ENCODE results near the gene RER1.

DNA sequence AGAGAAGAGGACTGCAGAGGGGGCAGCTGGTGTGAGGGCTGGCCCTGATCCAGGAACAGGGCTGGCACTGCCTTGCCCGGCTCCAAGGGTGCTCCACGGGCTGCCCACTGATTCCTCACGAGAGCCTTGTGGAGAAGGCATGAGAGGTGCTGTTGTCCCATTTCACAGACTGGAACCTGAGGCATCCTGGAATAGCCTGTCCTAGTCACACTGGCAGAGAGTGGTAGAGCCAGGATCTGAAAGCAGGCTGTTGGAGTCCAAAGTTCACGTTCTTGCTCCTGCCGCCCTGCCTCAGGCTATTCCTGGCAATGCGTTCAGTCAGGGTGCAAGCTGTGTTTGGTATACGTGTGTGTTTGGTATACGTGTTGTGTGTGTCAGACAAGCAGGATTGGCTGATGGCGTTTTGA, 1.8 kb downstream of the RER1 start:
- no peak for TF ChIP-seq EZH2 (IDR thresholded peaks at IDR 0.05; ENCODE audit: borderline replicate concordance, low read depth, low read length, severe bottlenecking)
- TF ChIP-seq, protein P1, sequence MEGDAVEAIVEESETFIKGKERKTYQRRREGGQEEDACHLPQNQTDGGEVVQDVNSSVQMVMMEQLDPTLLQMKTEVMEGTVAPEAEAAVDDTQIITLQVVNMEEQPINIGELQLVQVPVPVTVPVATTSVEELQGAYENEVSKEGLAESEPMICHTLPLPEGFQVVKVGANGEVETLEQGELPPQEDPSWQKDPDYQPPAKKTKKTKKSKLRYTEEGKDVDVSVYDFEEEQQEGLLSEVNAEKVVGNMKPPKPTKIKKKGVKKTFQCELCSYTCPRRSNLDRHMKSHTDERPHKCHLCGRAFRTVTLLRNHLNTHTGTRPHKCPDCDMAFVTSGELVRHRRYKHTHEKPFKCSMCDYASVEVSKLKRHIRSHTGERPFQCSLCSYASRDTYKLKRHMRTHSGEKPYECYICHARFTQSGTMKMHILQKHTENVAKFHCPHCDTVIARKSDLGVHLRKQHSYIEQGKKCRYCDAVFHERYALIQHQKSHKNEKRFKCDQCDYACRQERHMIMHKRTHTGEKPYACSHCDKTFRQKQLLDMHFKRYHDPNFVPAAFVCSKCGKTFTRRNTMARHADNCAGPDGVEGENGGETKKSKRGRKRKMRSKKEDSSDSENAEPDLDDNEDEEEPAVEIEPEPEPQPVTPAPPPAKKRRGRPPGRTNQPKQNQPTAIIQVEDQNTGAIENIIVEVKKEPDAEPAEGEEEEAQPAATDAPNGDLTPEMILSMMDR (IDR thresholded peaks at IDR 0.05; ENCODE audit: borderline replicate concordance, extremely low read depth, low read length, poor library complexity, severe bottlenecking) = no peak
